CD4-positive, alpha-beta T cell (primary cell): ENCODE measurements around the gene ARPC4. TPM values are rescaled to one million over a fixed set of nuclear protein-coding genes. Genes with fewer than 3 reads are reported as not detected.

Experiments used
- ATAC-seq: fragments of 200-7000 bp; cut with Tn5 transposase; one replicate; pipeline ENCODE4 v1.10.0; 2022; ENCODE audit warnings: mild to moderate bottlenecking; ENCODE audit not compliant: poor library complexity
- CTCF ChIA-PET: fragments of 350-600 bp; sonication (Branson Sonifier 250); formaldehyde crosslinking; loops from one replicate; lab custom pipeline; 2021; ENCODE audit warnings: antibody characterized with exemption, inconsistent platforms; lab: Charles Lee
- POLR2A ChIA-PET: fragments of 350-600 bp; sonication (Branson Sonifier 250); formaldehyde crosslinking; loops from one replicate; lab custom pipeline; 2021; ENCODE audit warnings: antibody characterized with exemption, inconsistent platforms; lab: Charles Lee
- DNase-seq, 14 experiments: peaks; one replicate each; pipeline ENCODE4 v3.0.0-alpha.2; 2013 to 2020; ENCODE audit warnings: mixed read lengths in 2 of 14
- H3K27ac ChIP-seq, 2 donors: one replicate each; pipeline versions ENCODE4 v1.5.1 to v1.7.0; 2013; ENCODE audit warnings: low read length in 2 of 2, low read depth in 1 of 2, mild to moderate bottlenecking in 1 of 2
- H3K27me3 ChIP-seq, 2 experiments: 1 replicate in 1 of 2; 2 replicates in 1 of 2; pipeline versions ENCODE4 v1.6.1 to v1.7.0; 2013; ENCODE audit warnings: low read length in 2 of 2, control low read depth in 1 of 2, mild to moderate bottlenecking in 1 of 2, moderate library complexity in 1 of 2; ENCODE audit not compliant: insufficient read depth in 2 of 2, control insufficient read depth in 1 of 2
- H3K36me3 ChIP-seq: one replicate; pipeline ENCODE4 v1.6.1; 2013; ENCODE audit warnings: low read length, control low read depth; ENCODE audit not compliant: insufficient read depth
- H3K4me1 ChIP-seq: one replicate; pipeline ENCODE4 v1.6.1; 2013; ENCODE audit warnings: low read length, control low read depth; ENCODE audit not compliant: insufficient read depth
- H3K4me3 ChIP-seq: one replicate; pipeline ENCODE4 v1.5.1; 2013; ENCODE audit warnings: mild to moderate bottlenecking, low read length, moderate library complexity
- H3K9me3 ChIP-seq, 2 experiments: 1 replicate in 1 of 2; 2 replicates in 1 of 2; pipeline versions ENCODE4 v1.6.1 to v1.7.0; 2013; ENCODE audit warnings: low read length in 2 of 2, mild to moderate bottlenecking in 2 of 2, control low read depth in 1 of 2, moderate library complexity in 1 of 2; ENCODE audit not compliant: control insufficient read depth in 1 of 2, insufficient read depth in 1 of 2
- H3K27ac Mint-ChIP-seq: one replicate; pipeline ENCODE4 v1.8.0; 2020; ENCODE audit warnings: mixed read lengths
- H3K27me3 Mint-ChIP-seq: one replicate; pipeline ENCODE4 v1.8.0; 2021; ENCODE audit warnings: mixed read lengths
- H3K36me3 Mint-ChIP-seq: one replicate; pipeline ENCODE4 v1.8.0; 2021; ENCODE audit warnings: low read depth, mixed read lengths
- H3K4me1 Mint-ChIP-seq: one replicate; pipeline ENCODE4 v1.8.0; 2021; ENCODE audit warnings: low read depth, mixed read lengths
- H3K4me3 Mint-ChIP-seq: one replicate; pipeline ENCODE4 v1.8.0; 2020; ENCODE audit warnings: mild to moderate bottlenecking, mixed read lengths
- H3K9me3 Mint-ChIP-seq: one replicate; pipeline ENCODE4 v1.8.0; 2020; ENCODE audit warnings: mixed read lengths
- CTCF ChIP-seq: fragments of 200-600 bp; IDR thresholded peaks from one replicate; pipeline ENCODE4 v1.8.0; 2022; ENCODE audit warnings: antibody characterized with exemption, mild to moderate bottlenecking
- intact Hi-C, 2 experiments: fragments of 100-400 bp; cut with DNase I in 1 of 2; cut with micrococcal nuclease in 1 of 2; formaldehyde crosslinking; loops; one replicate each; pipeline versions ENCODE4 v1.15.1 to v1.9.0; 2023 to 2025; cut with DNase I, micrococcal nuclease
- total RNA-seq, 174 experiments: library from RNA in 2 of 174; stranded (reverse) in 2 of 174; gene quantifications; one replicate each; pipeline ENCODE4 v1.2.3 and lab custom pipeline; 2021 to 2026

The ARPC4 gene
- total RNA-seq, 2 experiments from 2014 or later, result 88.7 to 91.3 TPM

GRCh38 chr3:9807981-9808344 lies 15.1 kb downstream of the ARPC4 start:
- peak overlapping the region; percentile 47 for H3K4me3 Mint-ChIP-seq
- no peaks in the 10 kb centered on the region for H3K27me3 Mint-ChIP-seq
- H3K4me1 Mint-ChIP-seq, result peaks cover 40% of the 10 kb centered on the region
- Histone ChIP-seq H3K36me3 (peaks cover 43% of the 10 kb centered on the region), H3K4me3 (no peak overlapping the region), H3K9me3 (no peaks in the 10 kb centered on the region), H3K4me1 (peaks cover 38% of the 10 kb centered on the region), H3K27me3 (no peaks in the 10 kb centered on the region), H3K27ac (peak overlapping the region; percentile 8 to 85)
- no peaks in the 10 kb centered on the region for H3K9me3 Mint-ChIP-seq
- ATAC-seq (no peak), DNase-seq (no peak)
- no peak for TF ChIP-seq CTCF
- intact Hi-C loops, result loop anchor here (2.0 to 5.0 kb wide), 2 partner anchors 15 to 61 kb away; partner anchors contain the start of genes ARPC4 (in 1 of the 2), OGG1 (in 1 of the 2) and TADA3 (in 1 of the 2)
- POLR2A ChIA-PET, result interaction anchor here (0.6 to 5.9 kb wide), 11 partner anchors 15 to 562 kb away, joined by 3 to 64 read pairs (median 4); partner anchors contain the start of genes ARPC4, BRPF1, CRELD1 and JAGN1
- CTCF ChIA-PET, result interaction anchor here (0.8 to 1.5 kb wide), 3 partner anchors 13 to 514 kb away, joined by 3 to 8 read pairs (median 3); partner anchors contain the start of gene ARPC4
- H3K36me3 Mint-ChIP-seq, result peaks cover 61% of the 10 kb centered on the region
- peak overlapping the region; percentile 83 for H3K27ac Mint-ChIP-seq

- Mint-ChIP-seq H3K9me3 (no peaks in the 10 kb centered on the region), H3K27me3 (no peaks in the 10 kb centered on the region), H3K27ac (peak overlapping the region; percentile 83), H3K36me3 (peaks cover 56% of the 10 kb centered on the region), H3K4me1 (peaks cover 40% of the 10 kb centered on the region), H3K4me3 (peak overlapping the region; percentile 88)
- H3K9me3 ChIP-seq, result no peaks in the 10 kb centered on the region
- H3K27ac ChIP-seq, result peak overlapping the region; percentile 11 to 85
- DNase-seq, result peak; percentile 31 to 75 (median 46)
- no peaks in the 10 kb centered on the region for H3K27me3 ChIP-seq
- peak; percentile 30 for TF ChIP-seq CTCF
- ATAC-seq, result peak; percentile 82
- peaks cover 38% of the 10 kb centered on the region for H3K4me1 ChIP-seq
- ChIA-PET CTCF (interaction anchor here (0.8 to 1.5 kb wide), 5 partner anchors 13 to 514 kb away, joined by 3 to 8 read pairs (median 4); partner anchors contain the start of gene ARPC4), POLR2A (interaction anchor here (0.6 to 5.9 kb wide), 15 partner anchors 16 to 561 kb away, joined by 3 to 64 read pairs (median 5); partner anchors contain the start of genes ARPC4, BRPF1, CRELD1 and JAGN1)
- intact Hi-C loops, result loop anchor here (1.0 to 5.0 kb wide), 3 partner anchors 15 to 61 kb away; partner anchors contain the start of genes ARPC4 (in 2 of the 2), OGG1 (in 1 of the 2) and TADA3 (in 1 of the 2)
- peaks cover 41% of the 10 kb centered on the region for H3K36me3 ChIP-seq
- peak overlapping the region; percentile 68 for H3K4me3 ChIP-seq
These were observed 15.6 kb downstream of the ARPC4 start for GRCh38 chr3:9808345-9809037.

GRCh38 chr3:9809239-9809614 lies 16.3 kb downstream of the ARPC4 start:
- ATAC-seq (peak; percentile 9), DNase-seq (peak in 4 of 14 experiments; percentile 4 to 37 (median 6))
- no peaks in the 10 kb centered on the region for H3K9me3 Mint-ChIP-seq
- Histone ChIP-seq H3K27me3 (no peaks in the 10 kb centered on the region), H3K4me1 (peaks cover 35% of the 10 kb centered on the region), H3K4me3 (peak overlapping the region; percentile 68), H3K27ac (peak overlapping the region; percentile 70 to 85), H3K36me3 (peaks cover 36% of the 10 kb centered on the region), H3K9me3 (no peaks in the 10 kb centered on the region)
- intact Hi-C loops, result loop anchor here (1.0 to 5.0 kb wide), 3 partner anchors 16 to 62 kb away; partner anchors contain the start of genes ARPC4 (in 2 of the 2), OGG1 (in 1 of the 2) and TADA3 (in 1 of the 2)
- no peaks in the 10 kb centered on the region for H3K27me3 Mint-ChIP-seq
- TF ChIP-seq CTCF, result no peak
- peak overlapping the region; percentile 88 for H3K4me3 Mint-ChIP-seq
- peaks cover 40% of the 10 kb centered on the region for H3K4me1 Mint-ChIP-seq
- peaks cover 49% of the 10 kb centered on the region for H3K36me3 Mint-ChIP-seq
- ChIA-PET POLR2A (interaction anchor here (0.6 to 5.9 kb wide), 11 partner anchors 17 to 512 kb away, joined by 3 to 64 read pairs (median 6); partner anchors contain the start of genes ARPC4, BRPF1, CRELD1 and JAGN1), CTCF (interaction anchor here (1.2 to 1.5 kb wide), 3 partner anchors 16 to 124 kb away, joined by 4 to 8 read pairs (median 5); partner anchors contain the start of gene ARPC4)
- peak overlapping the region; percentile 83 for H3K27ac Mint-ChIP-seq
